ENCODE measurements around the gene SCML1. TPM values are rescaled to one million over a fixed set of nuclear protein-coding genes. Genes with fewer than 3 reads are reported as not detected.

The SCML1 gene
- total RNA-seq, 1 donor from 2014 or later: 5.1 TPM

DNA sequence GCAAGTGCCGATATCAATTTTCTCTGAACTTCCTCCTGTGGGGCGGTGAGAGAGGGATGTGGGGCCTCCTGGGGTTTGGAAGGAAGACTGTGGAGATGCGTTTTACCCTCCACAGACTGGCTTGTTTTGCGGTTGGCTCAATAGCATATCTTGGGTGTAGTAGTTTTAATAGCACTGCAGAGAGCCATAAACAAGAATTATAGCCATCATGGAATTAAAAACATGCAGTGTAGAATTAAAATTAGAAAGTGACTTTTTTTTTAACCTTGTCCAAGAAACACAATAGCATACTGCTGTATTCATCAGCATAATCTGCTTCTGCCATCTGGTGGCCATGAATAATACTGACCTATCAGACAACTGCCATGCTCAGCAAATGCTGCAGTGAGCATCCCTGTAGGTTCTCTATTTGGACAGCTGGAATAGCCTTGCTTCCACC is 47.3 kb upstream of the SCML1 start:
- no peak overlapping the region for H3K27ac Mint-ChIP-seq (ENCODE audit: unreplicated experiment)
- no peak overlapping the region for H3K4me3 ChIP-seq (ENCODE audit: insufficient read depth, low read depth, low read length)

GRCh38 chrX:17692709-17693346 is 44.5 kb upstream of the SCML1 start:
- no peaks in the 10 kb centered on the region for H3K27me3 ChIP-seq (ENCODE audit: insufficient read depth, low read length)
- H3K9me3 ChIP-seq (ENCODE audit: insufficient read depth, low read depth, low read length): no peaks in the 10 kb centered on the region
- no peak overlapping the region for H3K27ac ChIP-seq (ENCODE audit: low read depth, low read length)
- H2AFZ ChIP-seq (ENCODE audit: low read depth, low read length): no peak overlapping the region
- FAIRE-seq (no peak), DNase-seq (ENCODE audit: low read depth) (peak; percentile 68)
- Mint-ChIP-seq H3K4me3 (ENCODE audit: unreplicated experiment) (no peak overlapping the region), H3K4me1 (ENCODE audit: low read depth, unreplicated experiment) (peaks cover 5% of the 10 kb centered on the region), H3K36me3 (ENCODE audit: low read depth, unreplicated experiment) (no peaks in the 10 kb centered on the region), H3K27ac (ENCODE audit: unreplicated experiment) (no peak overlapping the region), H3K9me3 (ENCODE audit: unreplicated experiment) (no peaks in the 10 kb centered on the region), H3K27me3 (ENCODE audit: low read depth, unreplicated experiment) (no peaks in the 10 kb centered on the region)
- H4K20me1 ChIP-seq (ENCODE audit: insufficient read depth, low read length): no peaks in the 10 kb centered on the region
- H3K9ac ChIP-seq (ENCODE audit: low read length): no peak overlapping the region
- no peak overlapping the region for H3K4me3 ChIP-seq (ENCODE audit: insufficient read depth, low read depth, low read length)
- TF ChIP-seq, protein P1, sequence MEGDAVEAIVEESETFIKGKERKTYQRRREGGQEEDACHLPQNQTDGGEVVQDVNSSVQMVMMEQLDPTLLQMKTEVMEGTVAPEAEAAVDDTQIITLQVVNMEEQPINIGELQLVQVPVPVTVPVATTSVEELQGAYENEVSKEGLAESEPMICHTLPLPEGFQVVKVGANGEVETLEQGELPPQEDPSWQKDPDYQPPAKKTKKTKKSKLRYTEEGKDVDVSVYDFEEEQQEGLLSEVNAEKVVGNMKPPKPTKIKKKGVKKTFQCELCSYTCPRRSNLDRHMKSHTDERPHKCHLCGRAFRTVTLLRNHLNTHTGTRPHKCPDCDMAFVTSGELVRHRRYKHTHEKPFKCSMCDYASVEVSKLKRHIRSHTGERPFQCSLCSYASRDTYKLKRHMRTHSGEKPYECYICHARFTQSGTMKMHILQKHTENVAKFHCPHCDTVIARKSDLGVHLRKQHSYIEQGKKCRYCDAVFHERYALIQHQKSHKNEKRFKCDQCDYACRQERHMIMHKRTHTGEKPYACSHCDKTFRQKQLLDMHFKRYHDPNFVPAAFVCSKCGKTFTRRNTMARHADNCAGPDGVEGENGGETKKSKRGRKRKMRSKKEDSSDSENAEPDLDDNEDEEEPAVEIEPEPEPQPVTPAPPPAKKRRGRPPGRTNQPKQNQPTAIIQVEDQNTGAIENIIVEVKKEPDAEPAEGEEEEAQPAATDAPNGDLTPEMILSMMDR (IDR thresholded peaks at IDR 0.05; ENCODE audit: insufficient read depth, low read depth, low read length): no peak
- TF ChIP-seq EZH2 (IDR thresholded peaks at IDR 0.05; ENCODE audit: insufficient read depth, low read length): no peak
- H3K36me3 ChIP-seq (ENCODE audit: insufficient read depth, low read length): no peaks in the 10 kb centered on the region
- no peak overlapping the region for H3K4me2 ChIP-seq (ENCODE audit: low read length)
- H3K79me2 ChIP-seq (ENCODE audit: insufficient read depth, low read length): no peaks in the 10 kb centered on the region
- no peaks in the 10 kb centered on the region for H3K4me1 ChIP-seq (ENCODE audit: insufficient read depth, low read length)

More for the DNA sequence above, 47.3 kb upstream of the SCML1 start:
- peak; percentile 100 for FAIRE-seq
- Histone ChIP-seq H3K4me2 (ENCODE audit: low read length) (peak overlapping the region; percentile 19), H3K9ac (ENCODE audit: low read length) (no peak overlapping the region), H3K27ac (ENCODE audit: low read depth, low read length) (no peak overlapping the region), H2AFZ (ENCODE audit: low read depth, low read length) (no peak overlapping the region), H3K9me3 (ENCODE audit: insufficient read depth, low read depth, low read length) (no peaks in the 10 kb centered on the region), H4K20me1 (ENCODE audit: insufficient read depth, low read length) (peaks cover 5% of the 10 kb centered on the region), H3K79me2 (ENCODE audit: insufficient read depth, low read length) (peaks cover 3% of the 10 kb centered on the region), H3K27me3 (ENCODE audit: insufficient read depth, low read length) (no peaks in the 10 kb centered on the region), H3K4me1 (ENCODE audit: insufficient read depth, low read length) (no peaks in the 10 kb centered on the region), H3K36me3 (ENCODE audit: insufficient read depth, low read length) (no peaks in the 10 kb centered on the region)
- Mint-ChIP-seq H3K4me1 (ENCODE audit: low read depth, unreplicated experiment) (peaks cover 5% of the 10 kb centered on the region), H3K36me3 (ENCODE audit: low read depth, unreplicated experiment) (no peaks in the 10 kb centered on the region), H3K4me3 (ENCODE audit: unreplicated experiment) (no peak overlapping the region), H3K9me3 (ENCODE audit: unreplicated experiment) (no peaks in the 10 kb centered on the region), H3K27me3 (ENCODE audit: low read depth, unreplicated experiment) (no peaks in the 10 kb centered on the region)
- peak; percentile 40 for DNase-seq (ENCODE audit: low read depth)
- no peak for TF ChIP-seq EZH2 (IDR thresholded peaks at IDR 0.05; ENCODE audit: insufficient read depth, low read length)
- TF ChIP-seq, protein P1 (IDR thresholded peaks at IDR 0.05; ENCODE audit: insufficient read depth, low read depth, low read length): peak; percentile 53

- Mint-ChIP-seq H3K4me3 (ENCODE audit: unreplicated experiment) (no peak overlapping the region), H3K27me3 (ENCODE audit: low read depth, unreplicated experiment) (no peaks in the 10 kb centered on the region), H3K4me1 (ENCODE audit: low read depth, unreplicated experiment) (no peaks in the 10 kb centered on the region), H3K9me3 (ENCODE audit: unreplicated experiment) (no peaks in the 10 kb centered on the region), H3K27ac (ENCODE audit: unreplicated experiment) (no peak overlapping the region), H3K36me3 (ENCODE audit: low read depth, unreplicated experiment) (no peaks in the 10 kb centered on the region)
- DNase-seq (ENCODE audit: low read depth) (peak; percentile 10), FAIRE-seq (peak; percentile 59)
- TF ChIP-seq EZH2 (IDR thresholded peaks at IDR 0.05; ENCODE audit: insufficient read depth, low read length): no peak
- TF ChIP-seq, protein P1 (IDR thresholded peaks at IDR 0.05; ENCODE audit: insufficient read depth, low read depth, low read length): no peak
- no peaks in the 10 kb centered on the region for H3K4me1 ChIP-seq (ENCODE audit: insufficient read depth, low read length)
- no peaks in the 10 kb centered on the region for H3K36me3 ChIP-seq (ENCODE audit: insufficient read depth, low read length)
- no peak overlapping the region for H3K4me2 ChIP-seq (ENCODE audit: low read length)
- no peaks in the 10 kb centered on the region for H3K79me2 ChIP-seq (ENCODE audit: insufficient read depth, low read length)
- no peak overlapping the region for H3K27ac ChIP-seq (ENCODE audit: low read depth, low read length)
- no peaks in the 10 kb centered on the region for H4K20me1 ChIP-seq (ENCODE audit: insufficient read depth, low read length)
- H3K9me3 ChIP-seq (ENCODE audit: insufficient read depth, low read depth, low read length): no peaks in the 10 kb centered on the region
- H3K27me3 ChIP-seq (ENCODE audit: insufficient read depth, low read length): no peaks in the 10 kb centered on the region
- no peak overlapping the region for H3K9ac ChIP-seq (ENCODE audit: low read length)
- no peak overlapping the region for H2AFZ ChIP-seq (ENCODE audit: low read depth, low read length)
- H3K4me3 ChIP-seq (ENCODE audit: insufficient read depth, low read depth, low read length): no peak overlapping the region
Measured at GRCh38 chrX:17697191-17697590, 40.1 kb upstream of the SCML1 start.

Data from astrocyte (in vitro differentiated cells and primary cell).